HL-60 (cell line): Measurements from ENCODE around the gene SNAI3.
A peak's percentile ranks its signal among the peaks of the same experiment; 100 is the strongest.

ENCODE experiments used
- DNase-seq, 2 experiments: peaks; one replicate each; pipeline ENCODE4 v3.0.0-alpha.2; 2010 to 2020; ENCODE audit warnings: low read depth in 1 of 2, low spot score in 1 of 2
- H3K27ac ChIP-seq: fragments of 250-450 bp; sonication (Bioruptor Pico); replicated peaks from 2 replicates; pipeline ENCODE4 v1.5.1; 2020; ENCODE audit warnings: mild to moderate bottlenecking, moderate library complexity
- H3K27me3 ChIP-seq: fragments of 250-450 bp; sonication (Bioruptor Pico); 2 replicates; pipeline ENCODE4 v1.5.1; 2021; ENCODE audit warnings: mild to moderate bottlenecking, moderate library complexity; ENCODE audit not compliant: insufficient read depth, poor library complexity, severe bottlenecking
- H3K4me3 ChIP-seq: replicated peaks from 2 replicates; pipeline ENCODE4 v1.5.1; 2011; ENCODE audit warnings: mild to moderate bottlenecking, control low read depth, low read length; ENCODE audit not compliant: insufficient read depth
- GABPA ChIP-seq: IDR thresholded peaks from 2 replicates; pipeline ENCODE4 v1.6.1; 2012; ENCODE audit warnings: low read depth
- POLR2AphosphoS5 ChIP-seq: IDR thresholded peaks from 2 replicates; pipeline ENCODE4 v1.6.1; 2012; ENCODE audit warnings: low read depth
- SPI1 ChIP-seq: IDR thresholded peaks from 2 replicates; pipeline ENCODE4 v1.6.1; 2012; ENCODE audit warnings: low read depth, mild to moderate bottlenecking, borderline replicate concordance
- TF ChIP-seq, protein P1 (sequence below): IDR thresholded peaks from 2 replicates; pipeline ENCODE4 v1.6.1; 2012; ENCODE audit warnings: low read depth; ENCODE audit not compliant: insufficient replicate concordance
- TF ChIP-seq, protein P2 (sequence below): IDR thresholded peaks from one replicate; pipeline ENCODE4 v1.5.1; 2011; ENCODE audit warnings: low read length, control low read depth, inconsistent platforms; ENCODE audit not compliant: insufficient read depth

The SNAI3 gene

DNA sequence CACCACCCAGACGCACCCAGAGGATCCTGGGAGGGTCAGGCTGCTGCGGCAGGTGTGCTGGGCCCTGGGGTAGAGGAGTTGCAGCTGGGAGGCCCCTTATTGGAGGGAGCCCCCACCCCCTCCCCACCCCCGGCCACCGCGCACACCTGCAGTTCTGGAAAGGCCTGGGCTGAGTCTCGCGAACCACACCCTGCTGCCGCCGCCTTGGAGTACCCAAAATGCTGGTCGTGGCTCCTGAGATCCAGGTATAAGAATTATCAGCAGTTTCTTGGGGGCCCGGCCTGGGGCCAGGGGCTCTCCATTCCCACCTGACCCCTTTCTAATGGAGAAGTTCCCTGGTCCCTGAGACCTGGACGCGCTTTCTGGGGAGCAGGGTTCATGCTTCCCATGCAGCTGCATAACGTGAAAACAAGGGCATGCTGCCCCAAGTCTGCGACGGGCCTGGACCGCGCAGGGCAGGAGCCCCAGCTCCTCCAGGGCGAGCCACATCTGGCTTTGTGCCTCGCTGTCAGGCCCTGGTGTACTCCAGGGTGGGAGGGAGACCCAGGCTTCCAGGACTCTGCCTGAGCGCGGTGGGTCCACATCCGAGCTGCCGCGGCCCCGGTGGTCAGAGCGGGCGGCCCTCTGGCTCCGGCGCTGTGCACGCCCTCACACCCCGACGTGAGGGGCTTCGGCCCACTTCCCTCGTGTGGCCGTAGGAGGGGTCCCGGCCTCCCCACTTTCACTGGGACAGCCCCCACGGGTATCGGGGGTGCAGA, 7.3 kb upstream of the SNAI3 start:
- no peak for DNase-seq
- TF ChIP-seq, protein P1, sequence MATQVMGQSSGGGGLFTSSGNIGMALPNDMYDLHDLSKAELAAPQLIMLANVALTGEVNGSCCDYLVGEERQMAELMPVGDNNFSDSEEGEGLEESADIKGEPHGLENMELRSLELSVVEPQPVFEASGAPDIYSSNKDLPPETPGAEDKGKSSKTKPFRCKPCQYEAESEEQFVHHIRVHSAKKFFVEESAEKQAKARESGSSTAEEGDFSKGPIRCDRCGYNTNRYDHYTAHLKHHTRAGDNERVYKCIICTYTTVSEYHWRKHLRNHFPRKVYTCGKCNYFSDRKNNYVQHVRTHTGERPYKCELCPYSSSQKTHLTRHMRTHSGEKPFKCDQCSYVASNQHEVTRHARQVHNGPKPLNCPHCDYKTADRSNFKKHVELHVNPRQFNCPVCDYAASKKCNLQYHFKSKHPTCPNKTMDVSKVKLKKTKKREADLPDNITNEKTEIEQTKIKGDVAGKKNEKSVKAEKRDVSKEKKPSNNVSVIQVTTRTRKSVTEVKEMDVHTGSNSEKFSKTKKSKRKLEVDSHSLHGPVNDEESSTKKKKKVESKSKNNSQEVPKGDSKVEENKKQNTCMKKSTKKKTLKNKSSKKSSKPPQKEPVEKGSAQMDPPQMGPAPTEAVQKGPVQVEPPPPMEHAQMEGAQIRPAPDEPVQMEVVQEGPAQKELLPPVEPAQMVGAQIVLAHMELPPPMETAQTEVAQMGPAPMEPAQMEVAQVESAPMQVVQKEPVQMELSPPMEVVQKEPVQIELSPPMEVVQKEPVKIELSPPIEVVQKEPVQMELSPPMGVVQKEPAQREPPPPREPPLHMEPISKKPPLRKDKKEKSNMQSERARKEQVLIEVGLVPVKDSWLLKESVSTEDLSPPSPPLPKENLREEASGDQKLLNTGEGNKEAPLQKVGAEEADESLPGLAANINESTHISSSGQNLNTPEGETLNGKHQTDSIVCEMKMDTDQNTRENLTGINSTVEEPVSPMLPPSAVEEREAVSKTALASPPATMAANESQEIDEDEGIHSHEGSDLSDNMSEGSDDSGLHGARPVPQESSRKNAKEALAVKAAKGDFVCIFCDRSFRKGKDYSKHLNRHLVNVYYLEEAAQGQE = no peak
- TF ChIP-seq POLR2AphosphoS5 = no peak
- TF ChIP-seq, protein P2, sequence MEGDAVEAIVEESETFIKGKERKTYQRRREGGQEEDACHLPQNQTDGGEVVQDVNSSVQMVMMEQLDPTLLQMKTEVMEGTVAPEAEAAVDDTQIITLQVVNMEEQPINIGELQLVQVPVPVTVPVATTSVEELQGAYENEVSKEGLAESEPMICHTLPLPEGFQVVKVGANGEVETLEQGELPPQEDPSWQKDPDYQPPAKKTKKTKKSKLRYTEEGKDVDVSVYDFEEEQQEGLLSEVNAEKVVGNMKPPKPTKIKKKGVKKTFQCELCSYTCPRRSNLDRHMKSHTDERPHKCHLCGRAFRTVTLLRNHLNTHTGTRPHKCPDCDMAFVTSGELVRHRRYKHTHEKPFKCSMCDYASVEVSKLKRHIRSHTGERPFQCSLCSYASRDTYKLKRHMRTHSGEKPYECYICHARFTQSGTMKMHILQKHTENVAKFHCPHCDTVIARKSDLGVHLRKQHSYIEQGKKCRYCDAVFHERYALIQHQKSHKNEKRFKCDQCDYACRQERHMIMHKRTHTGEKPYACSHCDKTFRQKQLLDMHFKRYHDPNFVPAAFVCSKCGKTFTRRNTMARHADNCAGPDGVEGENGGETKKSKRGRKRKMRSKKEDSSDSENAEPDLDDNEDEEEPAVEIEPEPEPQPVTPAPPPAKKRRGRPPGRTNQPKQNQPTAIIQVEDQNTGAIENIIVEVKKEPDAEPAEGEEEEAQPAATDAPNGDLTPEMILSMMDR = no peak
- no peak for TF ChIP-seq SPI1

GRCh38 chr16:88692861-88693260, 6.6 kb upstream of the SNAI3 start:
- Histone ChIP-seq H3K27me3 (no peaks in the 10 kb centered on the region), H3K27ac (peak overlapping the region; percentile 41; the same call in 1 of the 2 replicates), H3K4me3 (no peak overlapping the region)
- TF ChIP-seq SPI1 (no peak), GABPA (no peak), POLR2AphosphoS5 (no peak)
- TF ChIP-seq, protein P1 = no peak
- TF ChIP-seq, protein P2 = no peak
- DNase-seq = no peak

More for the DNA sequence above, 7.3 kb upstream of the SNAI3 start:
- no peak overlapping the region for H3K27ac ChIP-seq
- no peaks in the 10 kb centered on the region for H3K27me3 ChIP-seq
- H3K4me3 ChIP-seq = no peak overlapping the region

DNA sequence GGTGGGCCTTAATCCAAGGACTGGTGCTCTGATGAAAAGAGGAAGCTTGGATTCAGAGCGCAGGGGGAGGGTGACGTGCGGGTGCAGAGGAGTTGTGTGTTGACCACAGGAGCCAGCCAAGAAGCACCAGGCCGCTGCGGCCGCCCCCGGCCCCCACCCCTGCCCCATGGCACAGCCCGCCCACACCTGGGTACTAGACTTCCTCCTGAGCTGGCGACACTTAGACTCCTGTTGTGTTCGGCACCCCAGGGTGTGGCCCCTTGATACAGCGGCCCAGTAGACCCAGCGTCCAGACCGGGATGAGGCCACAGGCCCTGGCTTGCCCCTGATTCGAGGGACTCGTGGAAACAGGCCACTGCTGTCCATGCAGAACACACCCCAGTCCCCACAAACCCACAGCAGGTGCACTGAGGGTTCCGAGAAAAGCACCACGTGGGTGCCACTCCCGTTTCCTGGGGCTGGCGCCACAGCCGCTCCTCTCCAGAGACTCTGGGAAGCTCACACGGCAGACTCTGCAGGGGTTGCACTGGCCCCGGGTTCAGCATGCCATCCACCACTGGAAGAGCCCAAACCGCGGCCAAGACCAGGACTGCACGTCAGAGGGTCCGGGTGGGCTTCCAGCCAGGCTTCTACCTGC, 5.7 kb upstream of the SNAI3 start:
- Histone ChIP-seq H3K27ac (peak overlapping the region; percentile 41), H3K4me3 (no peak overlapping the region), H3K27me3 (no peaks in the 10 kb centered on the region)
- peak; percentile 53 to 85 for DNase-seq
- TF ChIP-seq POLR2AphosphoS5 (no peak), GABPA (no peak), SPI1 (no peak; the same call in 1 of the 2 replicates)
- TF ChIP-seq, protein P2 = no peak
- TF ChIP-seq, protein P1 = no peak
